OCI-LY1 (cell line): ENCODE data around the gene C16orf74.

ENCODE experiments used
- H2AFZ ChIP-seq: fragments of 200-600 bp; sonication (generic), shearing (Covaris generic); 2 replicates; pipeline ENCODE4 v1.6.0; 2014; ENCODE audit warnings: antibody characterized with exemption, mild to moderate bottlenecking, low read length
- H3F3A ChIP-seq: fragments of 200-600 bp; sonication (generic), shearing (Covaris generic); 2 replicates; pipeline ENCODE4 v1.6.0; 2014; ENCODE audit warnings: mild to moderate bottlenecking, antibody characterized with exemption, low read length, moderate library complexity; ENCODE audit not compliant: insufficient read depth
- H3K27ac ChIP-seq: fragments of 200-600 bp; sonication (generic); 2 replicates; pipeline ENCODE4 v1.5.1; 2014; ENCODE audit warnings: low read length, mixed run types, mild to moderate bottlenecking, low read depth; ENCODE audit not compliant: poor library complexity, severe bottlenecking
- H3K27me3 ChIP-seq: fragments of 200-600 bp; sonication (generic); 2 replicates; pipeline ENCODE4 v1.6.0; 2014; ENCODE audit warnings: antibody characterized with exemption, mild to moderate bottlenecking, low read length, moderate library complexity; ENCODE audit not compliant: insufficient read depth
- H3K36me3 ChIP-seq: fragments of 200-600 bp; sonication (generic); 2 replicates; pipeline ENCODE4 v1.6.1; 2014; ENCODE audit warnings: mild to moderate bottlenecking, antibody characterized with exemption, low read length, moderate library complexity, mixed read lengths; ENCODE audit not compliant: insufficient read depth
- H3K4me1 ChIP-seq: fragments of 200-600 bp; sonication (generic); 2 replicates; pipeline ENCODE4 v1.5.1; 2014; ENCODE audit warnings: mild to moderate bottlenecking, low read length, moderate library complexity; ENCODE audit not compliant: insufficient read depth, severe bottlenecking
- H3K4me2 ChIP-seq: fragments of 200-600 bp; sonication (generic), shearing (Covaris generic); 2 replicates; pipeline ENCODE4 v1.6.1; 2014; ENCODE audit warnings: low read length
- H3K4me3 ChIP-seq: fragments of 200-600 bp; sonication (generic); 2 replicates; pipeline ENCODE4 v1.5.1; 2014; ENCODE audit warnings: low read length, low read depth, mild to moderate bottlenecking, mixed read lengths; ENCODE audit not compliant: poor library complexity, severe bottlenecking
- H3K79me2 ChIP-seq: fragments of 200-600 bp; shearing (Covaris generic); 2 replicates; pipeline ENCODE4 v1.6.1; 2016; ENCODE audit warnings: mixed run types, low read length, mixed read lengths; ENCODE audit not compliant: insufficient read depth
- H3K9ac ChIP-seq: fragments of 200-600 bp; sonication (generic), shearing (Covaris generic); 2 replicates; pipeline ENCODE4 v1.6.1; 2014; ENCODE audit warnings: mild to moderate bottlenecking, low read length, mixed read lengths
- H3K9me2 ChIP-seq: fragments of 200-600 bp; sonication (generic), shearing (Covaris generic); 2 replicates; pipeline ENCODE4 v1.6.1; 2014; ENCODE audit warnings: low read depth, mild to moderate bottlenecking, low read length, mixed read lengths
- H3K9me3 ChIP-seq: fragments of 200-600 bp; shearing (Covaris generic); 2 replicates; pipeline ENCODE4 v1.6.1; 2014; ENCODE audit warnings: low read length, mixed read lengths
- H4K20me1 ChIP-seq: fragments of 200-600 bp; sonication (generic), shearing (Covaris generic); 2 replicates; pipeline ENCODE4 v1.6.0; 2016; ENCODE audit warnings: mild to moderate bottlenecking, low read length; ENCODE audit not compliant: insufficient read depth
- CTCF ChIP-seq: fragments of 200-600 bp; sonication (generic), shearing (Covaris generic); IDR thresholded peaks from 2 replicates; pipeline ENCODE4 v1.5.1; 2017; ENCODE audit warnings: mild to moderate bottlenecking, antibody characterized with exemption, low read length, moderate library complexity, mixed read lengths
- EZH2 ChIP-seq: fragments of 200-600 bp; sonication (generic), shearing (Covaris generic); IDR thresholded peaks from 2 replicates; pipeline ENCODE4 v1.8.0; 2017; ENCODE audit warnings: borderline replicate concordance, mixed run types, mild to moderate bottlenecking, antibody characterized with exemption, low read length, moderate library complexity, mixed read lengths

C16orf74 gene

DNA sequence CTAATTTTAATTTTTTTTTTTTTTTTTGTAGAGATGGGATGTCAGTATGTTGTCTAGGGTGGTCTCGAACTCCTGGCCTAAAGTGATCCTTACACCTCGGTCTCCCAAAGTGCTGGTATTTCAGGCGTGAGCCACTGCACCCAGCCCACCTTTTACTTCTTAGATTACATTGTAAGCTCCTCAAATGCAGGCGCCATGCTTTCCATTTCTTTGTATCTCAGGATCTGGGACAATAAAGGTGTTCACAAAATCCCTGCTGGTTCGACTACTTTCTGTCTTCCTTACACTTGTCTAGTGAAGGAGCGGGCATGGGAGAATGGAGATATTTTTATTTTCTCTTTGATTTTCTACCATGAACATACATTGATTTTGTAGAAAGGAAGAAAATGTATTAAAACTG lies 23.2 kb upstream of the C16orf74 start:
- no peaks in the 10 kb centered on the region for H3K27me3 ChIP-seq
- H4K20me1 ChIP-seq, result no peaks in the 10 kb centered on the region
- no peak for TF ChIP-seq CTCF
- TF ChIP-seq EZH2, result no peak
- no peaks in the 10 kb centered on the region for H3K9me3 ChIP-seq
- no peak overlapping the region for H3K9ac ChIP-seq
- no peak overlapping the region for H3K27ac ChIP-seq
- no peaks in the 10 kb centered on the region for H3K4me1 ChIP-seq
- H3K4me3 ChIP-seq, result no peak overlapping the region
- no peaks in the 10 kb centered on the region for H3F3A ChIP-seq
- no peak overlapping the region for H3K4me2 ChIP-seq
- H3K9me2 ChIP-seq, result no peaks in the 10 kb centered on the region
- H3K79me2 ChIP-seq, result no peaks in the 10 kb centered on the region
- no peak overlapping the region for H2AFZ ChIP-seq
- peaks cover 22% of the 10 kb centered on the region for H3K36me3 ChIP-seq

- Histone ChIP-seq H3K4me2 (no peak overlapping the region), H3K4me3 (no peak overlapping the region), H3K9me2 (no peaks in the 10 kb centered on the region), H3K79me2 (no peaks in the 10 kb centered on the region), H3K27me3 (no peaks in the 10 kb centered on the region), H3K27ac (no peak overlapping the region), H3F3A (no peaks in the 10 kb centered on the region), H4K20me1 (no peaks in the 10 kb centered on the region), H3K36me3 (peaks cover 11% of the 10 kb centered on the region), H2AFZ (no peak overlapping the region), H3K9me3 (no peaks in the 10 kb centered on the region), H3K9ac (no peak overlapping the region), H3K4me1 (no peaks in the 10 kb centered on the region)
- TF ChIP-seq EZH2, result no peak
- no peak for TF ChIP-seq CTCF
Observed at GRCh38 chr16:85773044-85773443, 22.1 kb upstream of the C16orf74 start.

DNA sequence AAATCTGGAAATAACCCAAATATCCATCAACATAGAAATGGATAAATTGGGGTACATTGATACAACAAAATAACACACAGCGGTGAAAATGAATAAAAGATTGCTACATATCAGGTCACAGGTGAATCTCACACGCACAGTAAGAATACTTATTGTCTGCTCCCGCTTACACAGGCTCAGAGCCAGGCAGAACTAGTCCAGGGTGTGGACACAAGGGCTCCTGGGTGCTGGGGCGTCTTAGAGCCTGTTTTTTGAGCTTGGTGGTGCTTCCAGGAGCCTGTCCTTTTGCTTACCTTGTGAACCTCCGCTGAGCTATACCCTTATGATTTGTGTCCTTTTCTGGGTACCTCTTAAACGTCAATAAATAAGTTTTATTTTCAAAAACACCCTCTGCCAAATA lies 19.8 kb upstream of the C16orf74 start:
- Histone ChIP-seq H3K4me3 (no peak overlapping the region), H3K27me3 (no peaks in the 10 kb centered on the region), H3K4me2 (no peak overlapping the region), H3K9ac (no peak overlapping the region), H3K4me1 (no peaks in the 10 kb centered on the region), H2AFZ (no peak overlapping the region), H3K27ac (no peak overlapping the region), H3K36me3 (no peaks in the 10 kb centered on the region; the same call in 1 of the 2 replicates), H3F3A (no peaks in the 10 kb centered on the region), H3K9me3 (no peaks in the 10 kb centered on the region), H3K9me2 (no peaks in the 10 kb centered on the region), H4K20me1 (no peaks in the 10 kb centered on the region), H3K79me2 (no peaks in the 10 kb centered on the region)
- TF ChIP-seq EZH2 (no peak), CTCF (no peak)
